ENCODE results near the gene ZSCAN5A.
A peak's percentile ranks its signal among the peaks of the same experiment; 100 is the strongest.
"Not testable (repeated sequence)": the region's sequence is repeated elsewhere in the genome, so short reads cannot be mapped to it uniquely, and the experiment has no call there.

The ZSCAN5A gene

GRCh38 chr19:56266051-56266450, 48.6 kb downstream of the ZSCAN5A start:
- H3K4me3 ChIP-seq (replicated peaks in 1 of 2; ENCODE audit: low read depth in 2 of 2, low read length in 2 of 2): no peak overlapping the region
- DNase-seq (ENCODE audit: low read depth in 2 of 2): no peak
- no peak for TF ChIP-seq CTCF (IDR thresholded peaks at IDR 0.05; ENCODE audit: low read depth, low read length)

- no peak overlapping the region for H3K4me3 ChIP-seq (replicated peaks in 1 of 2; ENCODE audit: low read depth in 2 of 2, low read length in 2 of 2)
- TF ChIP-seq CTCF (IDR thresholded peaks at IDR 0.05; ENCODE audit: low read depth, low read length): no peak
- no peak for DNase-seq (ENCODE audit: low read depth in 2 of 2)
Observed at GRCh38 chr19:56263319-56263718, 51.3 kb downstream of the ZSCAN5A start.

- H3K4me3 ChIP-seq (replicated peaks in 1 of 2; ENCODE audit: low read depth in 2 of 2, low read length in 2 of 2): not testable (repeated sequence)
Observed at GRCh38 chr19:56261932-56262331, 52.7 kb downstream of the ZSCAN5A start.

GRCh38 chr19:56261145-56261544, 53.5 kb downstream of the ZSCAN5A start:
- H3K4me3 ChIP-seq (replicated peaks in 1 of 2; ENCODE audit: low read depth in 2 of 2, low read length in 2 of 2): no peak overlapping the region
- TF ChIP-seq CTCF (IDR thresholded peaks at IDR 0.05; ENCODE audit: low read depth, low read length): no peak
- no peak for DNase-seq (ENCODE audit: low read depth in 2 of 2)

More at GRCh38 chr19:56261932-56262331, 52.7 kb downstream of the ZSCAN5A start:
- not testable (repeated sequence) for DNase-seq (ENCODE audit: low read depth in 2 of 2)

- TF ChIP-seq CTCF (IDR thresholded peaks at IDR 0.05; ENCODE audit: low read depth, low read length): no peak
- no peak overlapping the region for H3K4me3 ChIP-seq (replicated peaks in 1 of 2; ENCODE audit: low read depth in 2 of 2, low read length in 2 of 2)
- no peak for DNase-seq (ENCODE audit: low read depth in 2 of 2)
Observed at GRCh38 chr19:56258272-56258671, 56.4 kb downstream of the ZSCAN5A start.

GRCh38 chr19:56253737-56254136, 60.9 kb downstream of the ZSCAN5A start:
- peak; percentile 76 to 78 for DNase-seq (ENCODE audit: low read depth in 2 of 2)
- H3K4me3 ChIP-seq (replicated peaks in 1 of 2; ENCODE audit: low read depth in 2 of 2, low read length in 2 of 2): no peak overlapping the region
- TF ChIP-seq CTCF (IDR thresholded peaks at IDR 0.05; ENCODE audit: low read depth, low read length): peak; percentile 27

- no peak overlapping the region for H3K4me3 ChIP-seq (replicated peaks in 1 of 2; ENCODE audit: low read depth in 2 of 2, low read length in 2 of 2)
- peak; percentile 85 to 88 for DNase-seq (ENCODE audit: low read depth in 2 of 2)
- TF ChIP-seq CTCF (IDR thresholded peaks at IDR 0.05; ENCODE audit: low read depth, low read length): peak; percentile 99
Observed at GRCh38 chr19:56252699-56253422, 61.8 kb downstream of the ZSCAN5A start.

GRCh38 chr19:56248736-56249338, 65.8 kb downstream of the ZSCAN5A start:
- DNase-seq (ENCODE audit: low read depth in 2 of 2); H3K4me3 ChIP-seq (replicated peaks in 1 of 2; ENCODE audit: low read depth in 2 of 2, low read length in 2 of 2): not testable (repeated sequence)

- not testable (repeated sequence) for DNase-seq (ENCODE audit: low read depth in 2 of 2); H3K4me3 ChIP-seq (replicated peaks in 1 of 2; ENCODE audit: low read depth in 2 of 2, low read length in 2 of 2)
Observed at GRCh38 chr19:56245764-56246163, 68.9 kb downstream of the ZSCAN5A start.

Measured in cardiac fibroblast (primary cell).